H1 (cell line): Measurements from ENCODE around the gene MPP4.

ENCODE experiments used
- KDM1A ChIP-seq: fragments of 200-600, 300-600 bp; sonication (generic); IDR thresholded peaks from 2 replicates; pipeline ENCODE4 v1.7.1; 2016; ENCODE audit warnings: mild to moderate bottlenecking, low read length, borderline replicate concordance
- RFX5 ChIP-seq: IDR thresholded peaks from 2 replicates; pipeline ENCODE4 v1.6.1; 2011; ENCODE audit warnings: low read depth, low read length, improper control_type of control experiment, borderline replicate concordance
- SP1 ChIP-seq: IDR thresholded peaks from 2 replicates; pipeline ENCODE4 v1.6.1; 2011; ENCODE audit warnings: low read depth, low read length
- TF ChIP-seq, protein P1 (sequence below), 3 experiments: IDR thresholded peaks; 1 replicate in 2 of 3; 2 replicates in 1 of 3; pipeline versions ENCODE4 v1.5.1 to v1.6.1; 2011; ENCODE audit warnings: low read length in 3 of 3, mild to moderate bottlenecking in 3 of 3, inconsistent platforms in 2 of 3, low read depth in 1 of 3, moderate library complexity in 1 of 3; ENCODE audit not compliant: insufficient read depth in 1 of 3; ENCODE audit errors: control extremely low read depth in 1 of 3

- TF ChIP-seq SP1 (no peak), RFX5 (no peak), KDM1A (no peak)
- TF ChIP-seq, protein P1, sequence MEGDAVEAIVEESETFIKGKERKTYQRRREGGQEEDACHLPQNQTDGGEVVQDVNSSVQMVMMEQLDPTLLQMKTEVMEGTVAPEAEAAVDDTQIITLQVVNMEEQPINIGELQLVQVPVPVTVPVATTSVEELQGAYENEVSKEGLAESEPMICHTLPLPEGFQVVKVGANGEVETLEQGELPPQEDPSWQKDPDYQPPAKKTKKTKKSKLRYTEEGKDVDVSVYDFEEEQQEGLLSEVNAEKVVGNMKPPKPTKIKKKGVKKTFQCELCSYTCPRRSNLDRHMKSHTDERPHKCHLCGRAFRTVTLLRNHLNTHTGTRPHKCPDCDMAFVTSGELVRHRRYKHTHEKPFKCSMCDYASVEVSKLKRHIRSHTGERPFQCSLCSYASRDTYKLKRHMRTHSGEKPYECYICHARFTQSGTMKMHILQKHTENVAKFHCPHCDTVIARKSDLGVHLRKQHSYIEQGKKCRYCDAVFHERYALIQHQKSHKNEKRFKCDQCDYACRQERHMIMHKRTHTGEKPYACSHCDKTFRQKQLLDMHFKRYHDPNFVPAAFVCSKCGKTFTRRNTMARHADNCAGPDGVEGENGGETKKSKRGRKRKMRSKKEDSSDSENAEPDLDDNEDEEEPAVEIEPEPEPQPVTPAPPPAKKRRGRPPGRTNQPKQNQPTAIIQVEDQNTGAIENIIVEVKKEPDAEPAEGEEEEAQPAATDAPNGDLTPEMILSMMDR (IDR thresholded peaks at IDR 0.05; ENCODE audit: control extremely low read depth in 1 of 3, insufficient read depth in 1 of 3, low read depth in 1 of 3, low read length in 3 of 3) = no peak
Observed at GRCh38 chr2:201697899-201698298, 545 bp downstream of the MPP4 start.
